Epithelial cell of proximal tubule (primary cell): ENCODE measurements around the gene GULP1. TPM values are rescaled to one million over a fixed set of nuclear protein-coding genes. Genes with fewer than 3 reads are reported as not detected.

ENCODE experiments used
- DNase-seq: peaks from one replicate; pipeline ENCODE4 v3.0.0-alpha.2; 2011; ENCODE audit warnings: low read depth
- H3K4me3 ChIP-seq: 2 replicates; pipeline ENCODE4 v1.5.1; 2011; ENCODE audit warnings: low read depth, mild to moderate bottlenecking, low read length
- total RNA-seq: library from RNA; depleted of rRNA; stranded (reverse); fragments of >200 nt; gene quantifications from 2 replicates; pipeline ENCODE4 v1.2.3, GENCODE V29; 2015
- TF ChIP-seq, protein P1 (sequence below): conservative IDR thresholded peaks from 2 replicates; pipeline ENCODE4 v1.5.1; 2012; ENCODE audit warnings: low read depth, mild to moderate bottlenecking, low read length

Gene GULP1
- total RNA-seq, 1 donor from 2014 or later, result 66.1 TPM

DNA sequence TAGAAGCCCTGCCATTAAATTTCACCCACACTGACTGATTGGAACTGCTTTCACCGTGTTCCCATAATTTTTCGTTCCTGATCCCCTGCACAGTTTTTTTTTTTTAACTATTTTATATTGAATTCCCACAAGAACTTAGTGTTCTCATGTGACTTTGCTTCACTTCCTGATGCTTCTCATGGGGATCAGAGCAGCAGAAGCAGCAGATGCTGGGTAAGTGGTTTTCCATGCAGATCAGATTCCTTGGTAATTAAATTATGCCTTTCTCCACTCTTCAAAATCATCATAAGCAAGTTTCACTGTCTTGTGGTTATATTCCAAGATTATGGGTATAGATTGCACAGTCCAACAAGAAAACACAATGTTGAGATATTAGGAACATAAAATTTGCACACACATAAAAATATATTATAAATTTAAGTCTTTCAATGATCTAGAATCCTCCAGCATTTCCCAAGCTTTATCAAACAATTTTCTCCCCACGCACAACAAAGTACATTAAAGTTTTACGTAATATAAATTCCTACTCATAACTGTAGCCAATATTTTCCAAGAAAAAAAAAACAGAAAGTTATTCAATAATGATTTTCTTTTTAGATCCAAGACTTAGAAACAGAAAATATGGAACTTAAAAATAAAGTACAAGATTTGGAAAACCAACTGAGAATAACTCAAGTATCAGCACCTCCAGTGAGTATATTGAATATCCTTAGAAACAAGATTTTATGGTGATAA, 277.9 kb downstream of the GULP1 start:
- TF ChIP-seq, protein P1, sequence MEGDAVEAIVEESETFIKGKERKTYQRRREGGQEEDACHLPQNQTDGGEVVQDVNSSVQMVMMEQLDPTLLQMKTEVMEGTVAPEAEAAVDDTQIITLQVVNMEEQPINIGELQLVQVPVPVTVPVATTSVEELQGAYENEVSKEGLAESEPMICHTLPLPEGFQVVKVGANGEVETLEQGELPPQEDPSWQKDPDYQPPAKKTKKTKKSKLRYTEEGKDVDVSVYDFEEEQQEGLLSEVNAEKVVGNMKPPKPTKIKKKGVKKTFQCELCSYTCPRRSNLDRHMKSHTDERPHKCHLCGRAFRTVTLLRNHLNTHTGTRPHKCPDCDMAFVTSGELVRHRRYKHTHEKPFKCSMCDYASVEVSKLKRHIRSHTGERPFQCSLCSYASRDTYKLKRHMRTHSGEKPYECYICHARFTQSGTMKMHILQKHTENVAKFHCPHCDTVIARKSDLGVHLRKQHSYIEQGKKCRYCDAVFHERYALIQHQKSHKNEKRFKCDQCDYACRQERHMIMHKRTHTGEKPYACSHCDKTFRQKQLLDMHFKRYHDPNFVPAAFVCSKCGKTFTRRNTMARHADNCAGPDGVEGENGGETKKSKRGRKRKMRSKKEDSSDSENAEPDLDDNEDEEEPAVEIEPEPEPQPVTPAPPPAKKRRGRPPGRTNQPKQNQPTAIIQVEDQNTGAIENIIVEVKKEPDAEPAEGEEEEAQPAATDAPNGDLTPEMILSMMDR, result no peak
- no peak overlapping the region for H3K4me3 ChIP-seq
- DNase-seq, result no peak

DNA sequence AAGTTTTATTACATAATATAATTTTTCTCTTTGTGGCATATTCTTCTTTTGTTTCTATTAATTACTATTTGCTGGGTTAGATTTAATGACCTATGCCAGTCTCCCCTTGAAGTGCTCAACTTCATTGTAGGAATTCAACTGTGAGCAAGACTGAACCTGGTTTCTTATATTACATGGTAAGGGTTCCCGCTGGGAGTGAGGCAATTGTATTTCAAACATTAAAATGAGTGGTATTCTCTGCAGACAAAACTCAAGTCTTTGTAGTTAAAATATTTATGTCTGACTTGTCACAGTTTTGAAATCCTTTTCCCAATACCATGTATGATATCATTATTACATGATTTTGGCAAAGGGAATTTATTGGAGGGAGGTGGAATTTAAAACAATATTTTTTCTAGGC, 278.7 kb downstream of the GULP1 start:
- no peak for DNase-seq
- H3K4me3 ChIP-seq, result no peak overlapping the region
- TF ChIP-seq, protein P1, result no peak

DNA sequence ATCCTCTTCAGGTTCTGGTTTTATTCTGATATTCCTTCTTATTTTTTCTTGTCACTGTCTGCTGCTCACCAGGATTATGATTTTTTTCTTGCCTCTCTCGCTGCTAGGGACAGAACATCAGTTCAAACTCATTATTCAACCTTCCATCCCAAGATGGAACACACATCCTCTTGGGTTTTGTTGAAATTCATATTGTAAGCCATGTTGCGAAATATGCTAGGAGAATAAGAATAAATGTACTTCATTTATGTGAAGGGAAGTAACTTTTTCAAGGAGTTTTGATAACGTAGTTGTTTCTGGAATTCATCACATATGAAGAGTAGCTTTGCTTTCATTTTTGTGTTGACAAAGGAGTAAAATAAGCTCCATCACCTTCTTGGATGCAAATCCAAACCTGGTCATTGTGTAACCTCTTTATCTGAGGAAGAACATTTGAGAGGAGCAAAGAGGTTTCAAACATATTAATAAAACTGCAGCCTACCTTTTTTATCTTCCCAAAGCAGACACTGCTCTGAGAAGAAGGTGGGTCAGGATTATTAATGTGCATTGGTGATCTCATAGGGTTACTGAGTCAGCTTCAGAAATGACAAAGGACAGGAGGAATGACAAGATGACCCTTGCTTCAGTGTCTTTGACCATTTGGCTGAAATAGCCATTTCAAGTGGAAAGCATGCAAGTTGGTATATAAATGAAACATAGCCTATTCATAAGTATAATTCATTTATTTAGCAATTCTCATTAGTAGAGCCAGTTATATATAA, 280.0 kb downstream of the GULP1 start:
- TF ChIP-seq, protein P1, result no peak
- no peak for DNase-seq
- H3K4me3 ChIP-seq, result no peak overlapping the region

DNA sequence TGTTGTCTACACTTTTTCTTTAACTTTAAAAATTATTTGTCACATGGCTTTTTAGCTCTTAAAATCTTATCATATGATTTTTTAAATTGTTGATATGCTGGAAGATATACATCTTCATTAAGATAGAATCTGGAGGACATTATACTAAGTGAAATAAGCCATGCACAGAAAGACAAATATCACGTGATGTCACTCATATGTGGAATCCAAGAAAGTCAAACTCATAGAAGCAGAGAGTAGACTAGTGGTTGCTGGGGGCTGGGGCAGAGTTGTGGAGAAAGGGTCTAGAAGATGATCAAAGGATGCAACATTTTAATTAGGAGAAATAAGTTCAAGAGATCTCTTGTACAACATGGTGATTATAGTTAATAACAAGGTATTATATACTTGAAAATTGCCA, 280.9 kb downstream of the GULP1 start:
- no peak for DNase-seq
- TF ChIP-seq, protein P1, result no peak

DNA sequence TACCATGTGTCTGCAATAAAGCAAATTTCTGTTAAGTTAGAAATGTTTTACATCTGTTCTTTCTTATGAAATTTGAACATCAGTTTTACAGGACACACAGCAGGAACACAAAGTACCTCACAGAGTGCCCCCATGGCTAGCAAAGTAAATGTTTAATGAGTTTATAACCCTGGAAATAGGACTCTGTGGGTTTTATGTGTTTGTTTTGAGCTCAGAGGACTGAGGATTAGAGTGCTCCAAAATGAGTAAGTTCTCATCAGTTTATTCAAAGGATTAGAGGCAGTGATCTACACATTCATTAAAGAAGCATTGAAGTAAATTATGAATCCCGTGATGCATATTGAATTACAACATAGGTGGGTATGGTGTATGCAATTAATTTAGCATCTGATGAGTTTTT, 281.8 kb downstream of the GULP1 start:
- TF ChIP-seq, protein P1, result no peak
- H3K4me3 ChIP-seq, result no peak overlapping the region
- no peak for DNase-seq

More for the DNA sequence above, 280.9 kb downstream of the GULP1 start:
- no peak overlapping the region for H3K4me3 ChIP-seq

DNA sequence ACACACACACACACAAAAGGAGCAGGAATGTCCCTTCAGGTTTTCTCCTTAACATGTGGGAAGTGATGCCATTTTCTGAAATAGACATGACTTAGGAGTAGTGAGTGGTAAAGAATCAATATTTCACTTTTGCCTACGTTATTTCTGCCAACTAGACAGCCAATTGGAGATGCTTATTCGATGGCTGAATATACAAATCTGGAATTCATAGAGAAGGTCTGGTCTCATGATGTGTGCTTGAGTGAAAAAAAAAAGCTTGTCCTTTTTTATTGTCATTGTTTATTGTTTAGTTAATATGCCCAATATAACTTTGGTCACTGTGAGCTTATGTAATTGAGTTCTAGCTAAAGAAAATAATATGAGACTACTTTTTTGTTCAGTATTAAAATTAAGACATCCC, 284.3 kb downstream of the GULP1 start:
- no peak overlapping the region for H3K4me3 ChIP-seq

More for the DNA sequence above, 284.3 kb downstream of the GULP1 start:
- TF ChIP-seq, protein P1, result no peak
- no peak for DNase-seq
